Psoas muscle (tissue), 8 donors: ENCODE measurements around the gene FMO3. TPM values are rescaled to one million over a fixed set of nuclear protein-coding genes. Genes with fewer than 3 reads are reported as not detected.

Experiments used
- ATAC-seq, 4 donors: fragments of 200-7000 bp; cut with Tn5 transposase; one replicate each; pipeline ENCODE4 v1.9.1; 2020; ENCODE audit warnings: moderate library complexity in 3 of 4, mild to moderate bottlenecking in 2 of 4
- DNase-seq, 2 donors: peaks; one replicate each; pipeline ENCODE4 v3.0.0-alpha.2; 2020
- H3K27ac ChIP-seq: fragments of 200-600 bp; one replicate; pipeline ENCODE4 v1.8.0; 2022
- H3K27me3 ChIP-seq, 3 donors: fragments of 200-600 bp in 1 of 3; one replicate each; pipeline versions ENCODE4 v1.6.1 to v1.8.0; 2013 to 2022; ENCODE audit warnings: low read length in 2 of 3, mild to moderate bottlenecking in 2 of 3, moderate library complexity in 1 of 3; ENCODE audit not compliant: insufficient read depth in 3 of 3
- H3K36me3 ChIP-seq, 2 donors: fragments of 200-600 bp in 1 of 2; one replicate each; pipeline versions ENCODE4 v1.6.1 to v1.8.0; 2013 to 2022; ENCODE audit warnings: low read depth in 1 of 2, mild to moderate bottlenecking in 1 of 2, moderate library complexity in 1 of 2; ENCODE audit not compliant: insufficient read depth in 1 of 2
- H3K4me1 ChIP-seq: fragments of 200-600 bp; one replicate; pipeline ENCODE4 v1.8.0; 2022
- H3K4me3 ChIP-seq: fragments of 200-600 bp; one replicate; pipeline ENCODE4 v1.8.0; 2022; ENCODE audit warnings: mild to moderate bottlenecking
- H3K9me3 ChIP-seq: fragments of 200-600 bp; one replicate; pipeline ENCODE4 v1.8.0; 2022
- CTCF ChIP-seq: fragments of 200-600 bp; IDR thresholded peaks from one replicate; pipeline ENCODE4 v1.8.0; 2022; ENCODE audit warnings: antibody characterized with exemption
- WGBS, 3 donors: extraction: QIAGEN DNeasy Blood & Tissue Kit; methylation state at CpG; one replicate each; pipeline versions ENCODE4 v1.1.6 to v1.1.7; 2013; 5-methylcytosine and 5-hydroxymethylcytosine counted together
- intact Hi-C, 2 donors: fragments of 100-400 bp; cut with DNase I; formaldehyde crosslinking; loops; one replicate each; pipeline versions ENCODE4 v1.11.0 to v1.14.2; 2022
- polyA plus RNA-seq, 3 donors: library from polyadenylated mRNA; stranded (reverse); fragments of 200-250 nt; gene quantifications; one replicate each; pipeline ENCODE4 v1.2.3, GENCODE V29; 2013
- total RNA-seq, 4 donors: library from RNA; stranded (reverse); fragmentation: NEBNext Ultra II Directional in 2 of 4; extraction: Animal tissue kit (Norgen Biotek cat#: 25700) in 2 of 4; gene quantifications; one replicate each; pipeline versions ENCODE4 v1.2.1 to v1.2.4, GENCODE V29; 2021 to 2023
- donor health status: healthy with polysubstance abuse.
- donor health status: DM: no; HTN: no; CAD: no; lungs with moderate emphysema.
- donor health status: Bipolar disorder and iron deficiency.
- donor health status: healthy.
- donor health status: DM: yes; HTN: yes; CAD: no.
- donor health status: DM: no; HTN: no; CAD: no.
- donor health status: DM: no; HTN: no; CAD: no.
- donor health status: DM: yes; HTN: yes; CAD: no.

The FMO3 gene
- total and polyA plus RNA-seq, 7 donors = 0.48 to 3.6 (median 1.4) TPM

GRCh38 chr1:171152549-171152948 is 61.8 kb downstream of the FMO3 start:
- H3K27ac ChIP-seq = no peak overlapping the region
- no peak for ATAC-seq
- no peaks in the 10 kb centered on the region for H3K27me3 ChIP-seq
- DNase-seq = no peak
- H3K9me3 ChIP-seq = no peaks in the 10 kb centered on the region
- 33 to 45% (median 34%) methylated on average over 2 of the region's 2 CpGs for WGBS, 3 donors
- H3K4me1 ChIP-seq = no peaks in the 10 kb centered on the region
- no peak for TF ChIP-seq CTCF
- intact Hi-C loops = no loop called here
- no peaks in the 10 kb centered on the region for H3K36me3 ChIP-seq
- no peak overlapping the region for H3K4me3 ChIP-seq

GRCh38 chr1:171155484-171155883 is 64.8 kb downstream of the FMO3 start:
- H3K27ac ChIP-seq = no peak overlapping the region
- no peaks in the 10 kb centered on the region for H3K27me3 ChIP-seq
- TF ChIP-seq CTCF = no peak
- no peaks in the 10 kb centered on the region for H3K36me3 ChIP-seq
- no peak for DNase-seq
- intact Hi-C loops = no loop called here
- H3K4me1 ChIP-seq = no peaks in the 10 kb centered on the region
- H3K4me3 ChIP-seq = no peak overlapping the region
- no peaks in the 10 kb centered on the region for H3K9me3 ChIP-seq
- no peak for ATAC-seq

GRCh38 chr1:171158096-171158495 is 67.4 kb downstream of the FMO3 start:
- Histone ChIP-seq H3K4me1 (no peaks in the 10 kb centered on the region), H3K27me3 (no peaks in the 10 kb centered on the region), H3K9me3 (no peaks in the 10 kb centered on the region), H3K4me3 (no peak overlapping the region), H3K27ac (no peak overlapping the region), H3K36me3 (no peaks in the 10 kb centered on the region)
- no peak for ATAC-seq
- intact Hi-C loops = no loop called here
- WGBS, 3 donors = 76 to 79% (median 79%) methylated on average over 5 of the region's 5 CpGs
- no peak for DNase-seq
- TF ChIP-seq CTCF = no peak

- no peak for DNase-seq
- no peaks in the 10 kb centered on the region for H3K27me3 ChIP-seq
- H3K4me3 ChIP-seq = no peak overlapping the region
- 84 to 91% (median 90%) methylated on average over 3 of the region's 3 CpGs for WGBS, 3 donors
- ATAC-seq = no peak
- H3K4me1 ChIP-seq = no peaks in the 10 kb centered on the region
- TF ChIP-seq CTCF = no peak
- no peaks in the 10 kb centered on the region for H3K9me3 ChIP-seq
- intact Hi-C loops = no loop called here
- H3K36me3 ChIP-seq = no peaks in the 10 kb centered on the region
- H3K27ac ChIP-seq = no peak overlapping the region
Observed at GRCh38 chr1:171158551-171158950, 67.8 kb downstream of the FMO3 start.

- no peaks in the 10 kb centered on the region for H3K4me1 ChIP-seq
- no peaks in the 10 kb centered on the region for H3K27me3 ChIP-seq
- no peak overlapping the region for H3K27ac ChIP-seq
- H3K36me3 ChIP-seq = no peaks in the 10 kb centered on the region
- no peak for DNase-seq
- WGBS, 3 donors = 63 to 90% (median 74%) methylated on average over 2 of the region's 2 CpGs
- ATAC-seq = no peak
- H3K4me3 ChIP-seq = no peak overlapping the region
- intact Hi-C loops = no loop called here
- H3K9me3 ChIP-seq = no peaks in the 10 kb centered on the region
- TF ChIP-seq CTCF = no peak
Observed at GRCh38 chr1:171159148-171159547, 68.4 kb downstream of the FMO3 start.
